A549 (cell line): ENCODE data around the gene CDK14. TPM values are rescaled to one million over a fixed set of nuclear protein-coding genes. Genes with fewer than 3 reads are reported as not detected.

Source experiments
- ATAC-seq, 2 experiments: fragments of 200-7000 bp in 1 of 2; fragments of >200 bp in 1 of 2; cut with Nextera tagmentation in 1 of 2; cut with Tn5 transposase in 1 of 2; 3 replicates each; pipeline versions ENCODE4 v1.8.0 to v1.9.1; 2018 to 2020; ENCODE audit warnings: mild to moderate bottlenecking in 1 of 2, moderate library complexity in 1 of 2
- CTCF ChIA-PET: fragments of 300-600 bp; sonication (Branson Sonifier 250); formaldehyde crosslinking; extraction: SDS; loops from one replicate; lab custom pipeline; 2021; ENCODE audit warnings: antibody characterized with exemption, inconsistent platforms; lab: Yijun Ruan, JAX
- POLR2A ChIA-PET: fragments of 350-600 bp; formaldehyde crosslinking; extraction: SDS; loops from one replicate; lab custom pipeline; 2021; ENCODE audit warnings: antibody characterized with exemption, inconsistent platforms; lab: Yijun Ruan, JAX
- DNase-seq, 2 experiments: peaks; one replicate each; pipeline versions ENCODE4 v3.0.0 to v3.0.0-alpha.2; 2011 to 2016; ENCODE audit warnings: low read depth in 1 of 2, low spot score in 1 of 2
- FAIRE-seq: peaks from 2 replicates; lab custom pipeline; 2011; peaks lifted over from hg19 to GRCh38; lab: Jason Lieb, UNC
- H3K27ac ChIP-seq, 2 experiments: fragments of >200 bp; sonication (Bioruptor Twin); formaldehyde crosslinking; 3 replicates each; pipeline ENCODE4 v1.5.1; 2016 to 2017
- H3K4me1 ChIP-seq: fragments of >200 bp; sonication (Bioruptor Twin); formaldehyde crosslinking; 3 replicates; pipeline ENCODE4 v1.6.1; 2016
- H3K4me2 ChIP-seq: fragments of >200 bp; sonication (Bioruptor Twin); formaldehyde crosslinking; 3 replicates; pipeline ENCODE4 v1.6.1; 2016
- H3K4me3 ChIP-seq: fragments of >200 bp; sonication (Bioruptor Twin); formaldehyde crosslinking; 3 replicates; pipeline ENCODE4 v1.5.1; 2016
- H3K9me3 ChIP-seq: fragments of >200 bp; sonication (Bioruptor Twin); formaldehyde crosslinking; 3 replicates; pipeline ENCODE4 v1.6.1; 2016
- CBX2 ChIP-seq: fragments of 200-600 bp; sonication (generic); IDR thresholded peaks from 2 replicates; pipeline ENCODE4 v1.6.1; 2016; ENCODE audit warnings: low read depth, mild to moderate bottlenecking, borderline replicate concordance
- CEBPB ChIP-seq, 2 experiments: fragments of >200 bp in 1 of 2; sonication (Bioruptor Twin) in 1 of 2; formaldehyde crosslinking in 1 of 2; IDR thresholded peaks; 2 replicates each; pipeline ENCODE4 v1.6.1; 2012 to 2016
- CHD4 ChIP-seq: fragments of 200-600 bp; sonication (generic); IDR thresholded peaks from 2 replicates; pipeline ENCODE4 v1.6.1; 2016; ENCODE audit warnings: antibody characterized with exemption, mild to moderate bottlenecking, borderline replicate concordance
- E2F6 ChIP-seq: IDR thresholded peaks from 2 replicates; pipeline ENCODE4 v1.6.1; 2012; ENCODE audit warnings: low read depth, borderline replicate concordance
- EHMT2 ChIP-seq: fragments of 200-600 bp; sonication (generic); IDR thresholded peaks from 2 replicates; pipeline ENCODE4 v1.6.1; 2016; ENCODE audit warnings: antibody characterized with exemption, low read depth, mild to moderate bottlenecking, moderate library complexity
- FOSB ChIP-seq: fragments of 250-450 bp; sonication (Bioruptor Pico); IDR thresholded peaks from 2 replicates; pipeline ENCODE4 v1.5.0; 2020; ENCODE audit warnings: mild to moderate bottlenecking, moderate library complexity
- FOSL2 ChIP-seq, 2 experiments: fragments of 450-650 bp in 1 of 2; fragments of >200 bp in 1 of 2; sonication (Bioruptor Twin) in 1 of 2; formaldehyde crosslinking; IDR thresholded peaks; 2 replicates each; pipeline versions ENCODE4 v1.5.0 to v1.6.1; 2016 to 2020; ENCODE audit warnings: mild to moderate bottlenecking in 1 of 2, moderate library complexity in 1 of 2
- GATA3 ChIP-seq: IDR thresholded peaks from 2 replicates; pipeline ENCODE4 v1.6.1; 2012; ENCODE audit warnings: borderline replicate concordance
- HDAC2 ChIP-seq: fragments of 200-600 bp; sonication (generic); IDR thresholded peaks from 2 replicates; pipeline ENCODE4 v1.6.1; 2016
- HES2 ChIP-seq: fragments of >200 bp; sonication (Bioruptor Twin); formaldehyde crosslinking; IDR thresholded peaks from 2 replicates; pipeline ENCODE4 v1.6.1; 2016
- HOXB5 ChIP-seq: fragments of 250-450 bp; sonication (Bioruptor Pico); IDR thresholded peaks from 2 replicates; pipeline ENCODE4 v1.5.0; 2020; ENCODE audit warnings: mild to moderate bottlenecking, moderate library complexity
- NFE2L2 ChIP-seq: fragments of 150-350 bp; conservative IDR thresholded peaks from 2 replicates; pipeline ENCODE4 v1.6.1; 2014; ENCODE audit warnings: low read length
- NPAS2 ChIP-seq: fragments of 250-450 bp; sonication (Bioruptor Pico); IDR thresholded peaks from 2 replicates; pipeline ENCODE4 v1.8.0; 2022; ENCODE audit warnings: mild to moderate bottlenecking, moderate library complexity, borderline replicate concordance
- PHF8 ChIP-seq: fragments of 200-600 bp; sonication (generic); IDR thresholded peaks from 2 replicates; pipeline ENCODE4 v1.6.1; 2016; ENCODE audit warnings: low read depth, mild to moderate bottlenecking, antibody characterized with exemption, moderate library complexity, borderline replicate concordance
- POLR2A ChIP-seq: IDR thresholded peaks from 2 replicates; pipeline ENCODE4 v1.6.1; 2012; ENCODE audit warnings: mild to moderate bottlenecking, low read length
- RARB ChIP-seq: fragments of 250-450 bp; sonication (Bioruptor Pico); IDR thresholded peaks from 2 replicates; pipeline ENCODE4 v1.8.0; 2021; ENCODE audit warnings: mild to moderate bottlenecking, moderate library complexity
- REST ChIP-seq: fragments of 200-600 bp; sonication (generic); IDR thresholded peaks from 2 replicates; pipeline ENCODE4 v1.6.1; 2016; ENCODE audit warnings: antibody characterized with exemption, mild to moderate bottlenecking, moderate library complexity
- RNF2 ChIP-seq: fragments of 200-600 bp; sonication (generic); IDR thresholded peaks from 2 replicates; pipeline ENCODE4 v1.6.1; 2016; ENCODE audit warnings: low read depth, mild to moderate bottlenecking, antibody characterized with exemption, moderate library complexity, borderline replicate concordance
- SMC3 ChIP-seq: fragments of >200 bp; sonication (Bioruptor Twin); formaldehyde crosslinking; IDR thresholded peaks from 3 replicates; pipeline ENCODE4 v1.6.1; 2018; ENCODE audit warnings: inconsistent platforms
- SREBF2 ChIP-seq: fragments of 450-650 bp; IDR thresholded peaks from 2 replicates; pipeline ENCODE4 v1.6.1; 2014; ENCODE audit warnings: mild to moderate bottlenecking, moderate library complexity
- WGBS: methylation state at CpG from one replicate; pipeline ENCODE4 v1.1.6; 2017; ENCODE audit errors: missing lambda C conversion rate; 5-methylcytosine and 5-hydroxymethylcytosine counted together
- polyA plus RNA-seq, 4 experiments: library from polyadenylated mRNA; depleted of rRNA in 3 of 4; stranded (reverse); fragments of >200 nt; fragmentation: RNase III in 1 of 4; extraction: RNeasy Plus Mini Kit Qiagen cat#74134 plus additional on column Dnase treatment in 1 of 4; gene quantifications; 2 replicates in 3 of 4; 3 replicates in 1 of 4; pipeline ENCODE4 v1.2.3, GENCODE V29; 2011 to 2017
- TF ChIP-seq, protein P1 (sequence below): fragments of 250-450 bp; sonication (Bioruptor Pico); IDR thresholded peaks from 2 replicates; pipeline ENCODE4 v1.5.0; 2021; ENCODE audit warnings: mild to moderate bottlenecking, moderate library complexity, borderline replicate concordance
- TF ChIP-seq, protein P2 (sequence below): IDR thresholded peaks from 2 replicates; pipeline ENCODE4 v1.6.1; 2012
- TF ChIP-seq, protein P3 (sequence below): fragments of >200 bp; sonication (Bioruptor Twin); formaldehyde crosslinking; IDR thresholded peaks from 3 replicates; pipeline ENCODE4 v1.5.1; 2016

Gene CDK14
- polyA plus RNA-seq, 2 of the 4 experiments (the other 2 are of a cell fraction): 0.21 to 0.23 TPM

DNA sequence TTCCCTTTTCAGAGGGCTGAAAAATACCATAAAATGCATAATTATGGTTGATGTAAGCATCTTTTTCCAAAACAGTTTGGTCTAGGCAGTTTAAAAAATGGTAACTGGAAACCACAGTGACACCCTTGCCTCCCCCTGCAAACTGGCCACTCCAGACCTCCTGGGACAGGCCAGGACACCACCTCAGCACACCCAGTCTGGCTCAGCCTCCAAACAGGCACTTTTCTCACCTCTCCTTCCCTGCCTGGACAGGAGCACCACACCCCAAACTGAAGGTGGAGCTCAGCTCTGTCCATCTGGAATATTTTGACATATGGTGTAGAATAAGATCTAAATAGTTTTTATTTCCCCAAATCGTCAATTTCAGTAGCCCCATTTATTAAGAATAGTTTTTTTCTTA, 78.5 kb downstream of the CDK14 start:
- H3K27ac ChIP-seq: no peak overlapping the region
- no peak for ATAC-seq
- no peak for DNase-seq

GRCh38 chr7:90675982-90676381, 79.9 kb downstream of the CDK14 start:
- no peak for DNase-seq
- TF ChIP-seq SMC3: no peak
- TF ChIP-seq FOSL2 (IDR thresholded peaks at IDR 0.05): no peak
- no peak for TF ChIP-seq FOSL2 (CRISPR knock-in tag; IDR thresholded peaks at IDR 0.05)
- TF ChIP-seq HDAC2: no peak
- TF ChIP-seq, protein P1, sequence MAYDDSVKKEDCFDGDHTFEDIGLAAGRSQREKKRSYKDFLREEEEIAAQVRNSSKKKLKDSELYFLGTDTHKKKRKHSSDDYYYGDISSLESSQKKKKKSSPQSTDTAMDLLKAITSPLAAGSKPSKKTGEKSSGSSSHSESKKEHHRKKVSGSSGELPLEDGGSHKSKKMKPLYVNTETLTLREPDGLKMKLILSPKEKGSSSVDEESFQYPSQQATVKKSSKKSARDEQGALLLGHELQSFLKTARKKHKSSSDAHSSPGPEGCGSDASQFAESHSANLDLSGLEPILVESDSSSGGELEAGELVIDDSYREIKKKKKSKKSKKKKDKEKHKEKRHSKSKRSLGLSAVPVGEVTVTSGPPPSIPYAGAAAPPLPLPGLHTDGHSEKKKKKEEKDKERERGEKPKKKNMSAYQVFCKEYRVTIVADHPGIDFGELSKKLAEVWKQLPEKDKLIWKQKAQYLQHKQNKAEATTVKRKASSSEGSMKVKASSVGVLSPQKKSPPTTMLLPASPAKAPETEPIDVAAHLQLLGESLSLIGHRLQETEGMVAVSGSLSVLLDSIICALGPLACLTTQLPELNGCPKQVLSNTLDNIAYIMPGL (CRISPR knock-in tag): no peak
- TF ChIP-seq RARB (CRISPR knock-in tag): no peak
- no peak for TF ChIP-seq PHF8
- TF ChIP-seq EHMT2: no peak
- no peak for TF ChIP-seq POLR2A
- no peak for TF ChIP-seq CEBPB (IDR thresholded peaks at IDR 0.05)
- TF ChIP-seq GATA3: no peak
- TF ChIP-seq, protein P2, sequence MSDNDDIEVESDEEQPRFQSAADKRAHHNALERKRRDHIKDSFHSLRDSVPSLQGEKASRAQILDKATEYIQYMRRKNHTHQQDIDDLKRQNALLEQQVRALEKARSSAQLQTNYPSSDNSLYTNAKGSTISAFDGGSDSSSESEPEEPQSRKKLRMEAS: no peak
- TF ChIP-seq CHD4: no peak
- TF ChIP-seq FOSB (CRISPR knock-in tag): no peak
- TF ChIP-seq, all 56 proteins: peak for 0
- ChIA-PET POLR2A (no interaction called here), CTCF (no interaction called here)
- H3K27ac ChIP-seq: no peak overlapping the region
- H3K4me1 ChIP-seq: no peaks in the 10 kb centered on the region
- no peak overlapping the region for H3K4me3 ChIP-seq
- FAIRE-seq (no peak), ATAC-seq (no peak)
- no peaks in the 10 kb centered on the region for H3K9me3 ChIP-seq
- H3K4me2 ChIP-seq: no peak overlapping the region
- WGBS: 24% methylated on average over 3 of the region's 3 CpGs

More for the DNA sequence above, 78.5 kb downstream of the CDK14 start:
- Histone ChIP-seq H3K9me3 (no peaks in the 10 kb centered on the region), H3K4me3 (no peak overlapping the region), H3K4me2 (no peak overlapping the region), H3K4me1 (no peaks in the 10 kb centered on the region)
- WGBS: 0% methylated on average over 1 of the region's 1 CpG
- ChIA-PET POLR2A (no interaction called here), CTCF (no interaction called here)
- no peak for TF ChIP-seq HOXB5 (CRISPR knock-in tag)
- TF ChIP-seq SREBF2: no peak
- TF ChIP-seq RNF2: no peak
- no peak for TF ChIP-seq HES2
- no peak for TF ChIP-seq E2F6
- TF ChIP-seq FOSL2 (IDR thresholded peaks at IDR 0.05): no peak
- TF ChIP-seq FOSL2 (CRISPR knock-in tag; IDR thresholded peaks at IDR 0.05): no peak
- no peak for TF ChIP-seq CBX2
- FAIRE-seq: no peak

DNA sequence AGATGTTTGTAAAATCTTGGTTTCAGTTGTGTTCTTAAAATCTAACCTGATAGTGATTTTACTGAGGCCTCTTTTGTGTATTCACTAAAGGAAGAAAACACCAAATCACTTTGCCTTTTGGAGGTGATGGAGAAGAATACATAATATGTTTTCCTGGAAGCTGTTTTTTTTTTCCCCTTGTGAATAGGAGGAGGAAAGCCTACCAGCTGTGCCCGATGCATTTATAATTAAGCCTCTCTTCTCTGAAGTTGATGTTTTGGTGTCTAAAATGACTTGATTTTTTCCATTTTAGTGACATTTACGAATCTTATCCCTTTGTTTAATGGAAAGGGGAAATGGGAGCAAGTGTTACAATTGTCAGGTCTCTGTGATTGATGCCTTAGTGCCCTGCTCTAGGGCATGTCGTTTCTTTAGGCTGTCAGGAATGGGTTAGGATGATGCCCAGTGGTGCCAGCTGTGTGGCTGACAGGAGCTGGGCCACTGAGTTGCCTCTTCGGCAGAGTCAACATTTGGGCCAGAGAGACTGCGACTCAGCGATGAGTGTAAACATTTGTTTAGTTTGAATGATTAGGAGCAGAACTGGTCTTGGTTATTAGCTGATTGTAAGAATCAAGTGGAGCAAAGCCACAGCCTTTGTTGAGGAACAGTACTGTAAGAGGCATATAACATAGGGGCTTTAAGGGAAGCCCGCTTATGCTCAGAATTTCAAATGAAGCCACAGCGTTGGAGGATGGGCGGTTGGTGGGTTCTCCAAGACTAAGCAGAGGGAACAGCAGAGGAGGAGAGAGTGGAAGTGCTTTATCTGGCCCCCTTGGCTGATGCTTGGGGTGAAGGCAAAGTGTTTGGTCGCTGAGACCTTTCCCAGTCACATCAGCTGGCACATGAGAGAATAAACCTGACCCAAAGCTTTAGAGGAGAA, 81.6 kb downstream of the CDK14 start:
- Histone ChIP-seq H3K27ac (no peak overlapping the region), H3K4me2 (no peak overlapping the region), H3K4me1 (no peaks in the 10 kb centered on the region), H3K4me3 (no peak overlapping the region), H3K9me3 (no peaks in the 10 kb centered on the region)
- DNase-seq (no peak), ATAC-seq (no peak), FAIRE-seq (no peak)
- CTCF ChIA-PET: interaction anchor here (0.6 kb wide), 1 partner anchor 72 kb away, joined by 3 read pairs; no protein-coding TSS in a partner anchor
- POLR2A ChIA-PET: no interaction called here
- 11% methylated on average over 10 of the region's 10 CpGs for WGBS
- TF ChIP-seq NFE2L2: no peak
- no peak for TF ChIP-seq NPAS2 (CRISPR knock-in tag)
- no peak for TF ChIP-seq RARB (CRISPR knock-in tag)
- no peak for TF ChIP-seq HDAC2
- no peak for TF ChIP-seq CHD4
- TF ChIP-seq REST: no peak
- TF ChIP-seq SMC3: no peak
- TF ChIP-seq, protein P3, sequence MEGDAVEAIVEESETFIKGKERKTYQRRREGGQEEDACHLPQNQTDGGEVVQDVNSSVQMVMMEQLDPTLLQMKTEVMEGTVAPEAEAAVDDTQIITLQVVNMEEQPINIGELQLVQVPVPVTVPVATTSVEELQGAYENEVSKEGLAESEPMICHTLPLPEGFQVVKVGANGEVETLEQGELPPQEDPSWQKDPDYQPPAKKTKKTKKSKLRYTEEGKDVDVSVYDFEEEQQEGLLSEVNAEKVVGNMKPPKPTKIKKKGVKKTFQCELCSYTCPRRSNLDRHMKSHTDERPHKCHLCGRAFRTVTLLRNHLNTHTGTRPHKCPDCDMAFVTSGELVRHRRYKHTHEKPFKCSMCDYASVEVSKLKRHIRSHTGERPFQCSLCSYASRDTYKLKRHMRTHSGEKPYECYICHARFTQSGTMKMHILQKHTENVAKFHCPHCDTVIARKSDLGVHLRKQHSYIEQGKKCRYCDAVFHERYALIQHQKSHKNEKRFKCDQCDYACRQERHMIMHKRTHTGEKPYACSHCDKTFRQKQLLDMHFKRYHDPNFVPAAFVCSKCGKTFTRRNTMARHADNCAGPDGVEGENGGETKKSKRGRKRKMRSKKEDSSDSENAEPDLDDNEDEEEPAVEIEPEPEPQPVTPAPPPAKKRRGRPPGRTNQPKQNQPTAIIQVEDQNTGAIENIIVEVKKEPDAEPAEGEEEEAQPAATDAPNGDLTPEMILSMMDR: no peak
